ENCODE data around the gene SLC47A1. TPM values are rescaled to one million over a fixed set of nuclear protein-coding genes. Genes with fewer than 3 reads are reported as not detected.
"Not testable (repeated sequence)": the region's sequence is repeated elsewhere in the genome, so short reads cannot be mapped to it uniquely, and the experiment has no call there.

The SLC47A1 gene
- total and polyA plus RNA-seq, 9 donors, result 2.1 to 89.9 (median 10.6) TPM

DNA sequence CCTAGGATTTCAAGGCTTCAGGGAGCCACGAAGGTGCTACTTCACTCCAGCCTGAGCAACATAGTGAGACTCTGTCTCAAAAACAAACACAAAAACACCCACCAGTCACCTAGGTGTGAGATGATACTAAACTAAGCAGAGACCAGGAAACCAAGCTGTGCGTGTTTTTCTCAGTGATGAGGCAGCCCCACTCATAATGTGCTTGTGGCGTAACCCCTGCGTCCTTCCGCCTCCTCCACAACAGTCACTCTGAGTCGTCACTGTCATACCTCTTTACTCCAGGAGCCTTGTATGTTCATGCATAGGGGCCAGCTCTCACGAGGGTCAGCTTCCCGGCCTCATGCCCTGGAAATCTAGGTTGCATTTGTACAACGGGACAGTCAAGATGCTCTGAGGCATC, 31.1 kb upstream of the SLC47A1 start:
- WGBS, 3 donors, result 76 to 86% (median 82%) methylated on average over 9 of the region's 9 CpGs
- H3K9me3 ChIP-seq, result no peaks in the 10 kb centered on the region
- intact Hi-C loops (cut with DNase I), result loop anchor here in 1 of 4 donors (10.0 kb wide), 1 partner anchor 48 kb away; no protein-coding TSS in a partner anchor
- TF ChIP-seq POLR2A (IDR thresholded peaks at IDR 0.05), result no peak
- no peak for TF ChIP-seq EP300 (IDR thresholded peaks at IDR 0.05)
- TF ChIP-seq, protein P1, sequence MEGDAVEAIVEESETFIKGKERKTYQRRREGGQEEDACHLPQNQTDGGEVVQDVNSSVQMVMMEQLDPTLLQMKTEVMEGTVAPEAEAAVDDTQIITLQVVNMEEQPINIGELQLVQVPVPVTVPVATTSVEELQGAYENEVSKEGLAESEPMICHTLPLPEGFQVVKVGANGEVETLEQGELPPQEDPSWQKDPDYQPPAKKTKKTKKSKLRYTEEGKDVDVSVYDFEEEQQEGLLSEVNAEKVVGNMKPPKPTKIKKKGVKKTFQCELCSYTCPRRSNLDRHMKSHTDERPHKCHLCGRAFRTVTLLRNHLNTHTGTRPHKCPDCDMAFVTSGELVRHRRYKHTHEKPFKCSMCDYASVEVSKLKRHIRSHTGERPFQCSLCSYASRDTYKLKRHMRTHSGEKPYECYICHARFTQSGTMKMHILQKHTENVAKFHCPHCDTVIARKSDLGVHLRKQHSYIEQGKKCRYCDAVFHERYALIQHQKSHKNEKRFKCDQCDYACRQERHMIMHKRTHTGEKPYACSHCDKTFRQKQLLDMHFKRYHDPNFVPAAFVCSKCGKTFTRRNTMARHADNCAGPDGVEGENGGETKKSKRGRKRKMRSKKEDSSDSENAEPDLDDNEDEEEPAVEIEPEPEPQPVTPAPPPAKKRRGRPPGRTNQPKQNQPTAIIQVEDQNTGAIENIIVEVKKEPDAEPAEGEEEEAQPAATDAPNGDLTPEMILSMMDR (IDR thresholded peaks at IDR 0.05), result no peak
- H3K4me3 ChIP-seq, result no peak overlapping the region
- no peaks in the 10 kb centered on the region for H3K27me3 ChIP-seq
- H3K27ac ChIP-seq, result no peak overlapping the region
- no peak for DNase-seq
- no peaks in the 10 kb centered on the region for H3K4me1 ChIP-seq (ENCODE audit: insufficient read depth)
- no peaks in the 10 kb centered on the region for H3K36me3 ChIP-seq

DNA sequence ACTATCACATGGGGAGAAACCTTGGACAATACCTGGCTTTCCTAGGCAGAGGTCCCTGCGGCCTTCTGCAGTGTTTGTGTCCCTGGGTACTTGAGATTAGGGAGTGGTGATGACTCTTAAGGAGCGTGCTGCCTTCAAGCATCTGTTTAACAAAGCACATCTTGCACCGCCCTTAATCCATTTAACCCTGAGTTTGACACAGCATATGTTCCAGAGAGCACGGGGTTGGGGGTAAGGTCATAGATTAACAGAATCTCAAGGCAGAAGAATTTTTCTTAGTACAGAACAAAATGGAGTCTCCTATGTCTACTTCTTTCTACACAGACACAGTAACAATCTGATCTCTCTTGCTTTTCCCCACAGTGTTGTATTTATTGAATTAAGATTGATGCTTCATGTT, 28.1 kb upstream of the SLC47A1 start:
- H3K4me1 ChIP-seq (ENCODE audit: insufficient read depth); H3K4me3 ChIP-seq; H3K9me3 ChIP-seq; H3K36me3 ChIP-seq; DNase-seq; H3K27me3 ChIP-seq: not testable (repeated sequence)
- H3K27ac ChIP-seq, result peak overlapping the region in 1 of 2 donors; percentile 94
- 32 to 65% (median 37%) methylated on average over 2 to 3 of the region's 4 CpGs for WGBS, 3 donors
- intact Hi-C loops (cut with DNase I), result loop anchor here in 2 of 4 donors (5.0 to 10.0 kb wide), 3 partner anchors 33 to 118 kb away; partner anchors contain the start of gene MFAP4 (in 1 of the 2)

DNA sequence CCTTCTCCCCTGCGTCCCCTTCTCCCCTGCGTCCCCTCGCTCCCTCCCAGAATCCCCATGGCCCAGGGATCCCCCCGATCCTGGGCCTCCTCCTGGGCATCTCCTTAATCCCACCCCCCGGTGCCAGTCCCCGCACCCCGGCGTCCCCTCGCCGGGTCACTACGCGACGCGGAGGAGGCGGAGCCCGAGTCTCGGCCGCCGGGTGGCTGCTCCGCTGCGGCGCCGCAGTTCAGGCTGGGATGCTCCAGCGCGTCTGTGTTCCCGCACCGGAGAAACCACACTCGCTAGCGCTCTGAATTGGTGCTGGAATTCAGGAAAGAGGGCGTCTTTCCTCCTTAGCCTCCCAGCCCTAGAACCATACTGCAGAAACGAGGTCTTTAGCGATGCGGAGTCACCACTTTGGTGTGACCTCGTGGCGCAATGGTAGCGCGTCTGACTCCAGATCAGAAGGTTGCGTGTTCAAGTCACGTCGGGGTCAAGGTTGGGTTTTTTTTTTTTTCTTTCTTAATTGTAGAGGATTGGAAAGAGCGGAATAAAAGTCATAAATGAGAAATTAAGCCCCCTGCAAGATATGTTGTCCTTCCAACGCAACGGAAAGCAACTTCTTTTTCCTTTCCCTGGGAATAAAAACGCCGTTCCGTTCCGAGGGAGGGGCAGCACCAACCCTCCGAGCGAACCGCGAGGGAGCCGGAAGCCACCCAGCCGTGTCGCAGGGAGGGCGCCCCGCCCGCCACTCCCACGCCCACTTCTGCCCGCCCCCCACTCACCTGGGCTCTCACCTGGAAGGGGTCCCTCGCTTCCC, 25.7 kb upstream of the SLC47A1 start:
- H3K36me3 ChIP-seq, result no peaks in the 10 kb centered on the region
- peak overlapping the region; percentile 93 to 94 for H3K27ac ChIP-seq
- 1% methylated on average over 33 to 60 of the region's 60 CpGs for whole genome bisulfite sequencing, 3 donors
- DNase-seq, result peak; percentile 89 to 96 (median 94)
- H3K4me1 ChIP-seq (ENCODE audit: insufficient read depth), result no peaks in the 10 kb centered on the region
- intact Hi-C loops (cut with DNase I), result loop anchor here in 2 of 4 donors (5.0 to 10.0 kb wide), 3 partner anchors 36 to 121 kb away; partner anchors contain the start of gene MFAP4 (in 1 of the 2)
- H3K27me3 ChIP-seq, result no peaks in the 10 kb centered on the region
- H3K4me3 ChIP-seq, result peak overlapping the region; percentile 87
- no peaks in the 10 kb centered on the region for H3K9me3 ChIP-seq
- TF ChIP-seq POLR2A (IDR thresholded peaks at IDR 0.05) (peak; percentile 53), EP300 (IDR thresholded peaks at IDR 0.05) (no peak)
- TF ChIP-seq, protein P1 (IDR thresholded peaks at IDR 0.05), result peak in 2 of 3 donors; percentile 9 to 15

DNA sequence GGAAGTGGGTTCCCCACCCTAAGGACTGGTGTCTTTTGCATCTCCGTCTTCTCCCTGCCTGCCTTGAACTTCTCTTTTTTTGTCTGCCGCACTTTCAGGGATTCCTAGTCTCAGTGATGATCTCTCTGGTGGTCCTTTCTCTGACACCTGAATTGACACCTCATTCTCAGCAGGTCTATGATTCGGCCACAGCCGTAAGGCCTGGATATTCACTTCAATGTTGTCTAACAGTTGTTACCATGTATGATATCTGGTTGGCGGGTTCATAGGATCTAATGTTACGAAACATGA, 25.1 kb upstream of the SLC47A1 start:
- Histone ChIP-seq H3K4me1 (ENCODE audit: insufficient read depth) (no peaks in the 10 kb centered on the region), H3K9me3 (no peaks in the 10 kb centered on the region), H3K4me3 (peak overlapping the region; percentile 87), H3K27me3 (no peaks in the 10 kb centered on the region), H3K36me3 (no peaks in the 10 kb centered on the region), H3K27ac (peak overlapping the region; percentile 93 to 94)
- TF ChIP-seq, protein P1 (IDR thresholded peaks at IDR 0.05), result no peak
- TF ChIP-seq EP300 (IDR thresholded peaks at IDR 0.05), result no peak
- no peak for TF ChIP-seq POLR2A (IDR thresholded peaks at IDR 0.05)
- no peak for DNase-seq
- 36 to 46% (median 41%) methylated on average over 6 of the region's 6 CpGs for WGBS, 3 donors
- intact Hi-C loops (cut with DNase I), result loop anchor here in 2 of 4 donors (5.0 to 10.0 kb wide), 3 partner anchors 36 to 121 kb away; partner anchors contain the start of gene MFAP4 (in 1 of the 2)

DNA sequence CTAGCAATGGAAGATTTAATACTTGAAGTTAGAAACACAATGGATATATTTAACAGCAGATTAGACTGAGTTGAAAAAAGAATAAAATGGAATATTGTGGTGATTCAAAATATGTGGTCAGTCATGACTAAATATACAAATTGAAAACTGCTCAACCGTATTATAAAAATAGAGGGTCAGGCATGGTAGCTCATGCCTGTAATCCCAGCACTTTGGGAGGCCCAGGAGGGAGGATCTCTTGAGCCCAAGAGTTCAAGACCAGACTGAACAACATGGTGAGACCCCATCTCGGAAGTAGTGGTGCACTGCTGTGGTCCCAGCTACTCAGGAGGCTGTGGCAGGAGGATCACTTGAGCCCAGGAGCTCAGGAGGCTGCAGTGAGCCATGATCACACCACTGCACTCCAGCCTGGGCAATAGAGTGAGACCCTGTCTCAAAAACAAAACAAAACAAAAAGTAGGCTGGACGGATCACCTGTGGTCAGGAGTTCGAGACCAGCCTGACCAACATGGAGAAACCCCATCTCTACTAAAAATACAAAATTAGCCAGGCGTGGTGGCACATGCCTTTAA, 24.3 kb upstream of the SLC47A1 start:
- H3K27ac ChIP-seq, result peak overlapping the region in 1 of 2 donors; percentile 93
- not testable (repeated sequence) for H3K27me3 ChIP-seq; DNase-seq; H3K4me1 ChIP-seq (ENCODE audit: insufficient read depth); H3K36me3 ChIP-seq; H3K4me3 ChIP-seq; H3K9me3 ChIP-seq
- intact Hi-C loops (cut with DNase I), result loop anchor here in 2 of 4 donors (5.0 to 10.0 kb wide), 3 partner anchors 37 to 122 kb away; partner anchors contain the start of gene MFAP4 (in 1 of the 2)
- 83 to 92% (median 86%) methylated on average over 5 of the region's 5 CpGs for WGBS, 3 donors
